WTC11 (cell line): ENCODE results near the gene KRT5.

Experiments used
- ATF6 ChIP-seq: sonication (generic); formaldehyde crosslinking; IDR thresholded peaks from 2 replicates; pipeline ENCODE4 v1.8.1; 2023; ENCODE audit warnings: mild to moderate bottlenecking, missing genetic modification reagents
- CBFB ChIP-seq: sonication (generic); formaldehyde crosslinking; IDR thresholded peaks from 2 replicates; pipeline ENCODE4 v1.8.1; 2022; ENCODE audit warnings: mild to moderate bottlenecking, low read depth, missing genetic modification reagents
- CTCF ChIP-seq: fragments of 200-600 bp; IDR thresholded peaks from 2 replicates; pipeline ENCODE4 v1.8.0; 2022; ENCODE audit warnings: antibody characterized with exemption
- FOXJ3 ChIP-seq: sonication (generic); formaldehyde crosslinking; IDR thresholded peaks from 2 replicates; pipeline ENCODE4 v1.9.0; 2021; ENCODE audit warnings: missing genetic modification reagents, mild to moderate bottlenecking, borderline replicate concordance
- NFE2L1 ChIP-seq: sonication (generic); formaldehyde crosslinking; IDR thresholded peaks from 2 replicates; pipeline ENCODE4 v1.8.1; 2023; ENCODE audit warnings: missing genetic modification reagents
- PRRX2 ChIP-seq: fragments of 250-450 bp; sonication (Bioruptor Pico); IDR thresholded peaks from 2 replicates; pipeline ENCODE4 v1.8.0; 2021; ENCODE audit warnings: mild to moderate bottlenecking
- USF2 ChIP-seq: sonication (generic); formaldehyde crosslinking; IDR thresholded peaks from 2 replicates; pipeline ENCODE4 v1.8.1; 2023; ENCODE audit warnings: mild to moderate bottlenecking, missing genetic modification reagents, moderate library complexity
- ZNF512 ChIP-seq: sonication (generic); formaldehyde crosslinking; IDR thresholded peaks from 2 replicates; pipeline ENCODE4 v1.8.1; 2022; ENCODE audit warnings: missing genetic modification reagents, borderline replicate concordance

GRCh38 chr12:52487211-52487610 lies 33.0 kb downstream of the KRT5 start:
- TF ChIP-seq CTCF: no peak
- TF ChIP-seq CBFB: no peak
- TF ChIP-seq USF2 (CRISPR knock-in tag): no peak
- TF ChIP-seq ATF6 (CRISPR knock-in tag): no peak
- no peak for TF ChIP-seq PRRX2 (CRISPR knock-in tag)
- no peak for TF ChIP-seq FOXJ3
- TF ChIP-seq ZNF512 (CRISPR knock-in tag): no peak
- no peak for TF ChIP-seq NFE2L1 (CRISPR knock-in tag)
